Measurements from ENCODE around the gene TUBA4B.

Gene TUBA4B
- 0 to 0.07 reads per million in 2 donors for total RNA-seq

DNA sequence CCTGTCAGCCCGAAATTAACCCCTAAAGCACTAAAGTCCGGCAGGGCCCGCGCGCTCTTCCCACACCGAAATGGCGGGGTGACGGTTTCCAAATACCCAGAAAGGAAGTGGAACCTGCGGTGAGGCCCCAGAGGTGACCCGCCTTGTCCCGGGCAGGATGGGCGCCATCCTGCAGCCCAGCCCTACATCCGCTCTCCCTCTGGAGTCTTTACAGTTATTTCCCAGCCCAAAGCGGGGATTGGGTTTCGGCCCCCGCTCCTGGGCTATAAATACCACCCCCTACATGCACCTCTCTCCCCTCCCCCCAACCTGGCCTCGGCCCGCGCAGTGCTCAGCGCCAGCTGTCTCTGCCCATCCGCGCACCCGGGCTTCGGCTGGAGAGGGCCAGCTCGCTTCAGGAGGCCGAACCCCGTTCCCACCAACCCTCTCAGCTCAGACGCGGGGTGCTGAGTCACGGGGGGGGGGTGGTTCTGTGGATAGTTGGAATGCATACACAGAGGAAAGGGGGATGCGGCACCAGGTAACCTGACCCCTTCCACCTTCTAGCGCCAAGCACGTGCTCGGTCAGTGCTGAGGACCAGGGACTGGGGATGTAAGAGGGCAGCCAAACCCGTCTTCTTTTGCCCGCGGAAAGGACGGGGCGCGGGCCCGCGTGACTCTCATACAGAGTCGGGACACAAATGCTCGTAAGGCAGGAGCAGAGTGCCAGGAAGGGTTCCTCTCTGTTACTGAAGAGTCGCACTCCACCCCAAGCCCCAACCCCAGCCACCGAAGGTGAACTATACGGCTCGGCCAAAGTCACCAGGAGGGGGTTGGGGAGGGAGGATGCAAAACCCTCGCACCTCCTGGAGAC lies at the start of gene TUBA4B:
Gene TUBA4B, plus strand, starts transcription at position 344 of the 853 bp plus-strand sequence. Its CDS starts 165 bp downstream, at position 509.
- peak in 3 of 5 experiments; percentile 26 to 83 (median 49) for DNase-seq

DNA sequence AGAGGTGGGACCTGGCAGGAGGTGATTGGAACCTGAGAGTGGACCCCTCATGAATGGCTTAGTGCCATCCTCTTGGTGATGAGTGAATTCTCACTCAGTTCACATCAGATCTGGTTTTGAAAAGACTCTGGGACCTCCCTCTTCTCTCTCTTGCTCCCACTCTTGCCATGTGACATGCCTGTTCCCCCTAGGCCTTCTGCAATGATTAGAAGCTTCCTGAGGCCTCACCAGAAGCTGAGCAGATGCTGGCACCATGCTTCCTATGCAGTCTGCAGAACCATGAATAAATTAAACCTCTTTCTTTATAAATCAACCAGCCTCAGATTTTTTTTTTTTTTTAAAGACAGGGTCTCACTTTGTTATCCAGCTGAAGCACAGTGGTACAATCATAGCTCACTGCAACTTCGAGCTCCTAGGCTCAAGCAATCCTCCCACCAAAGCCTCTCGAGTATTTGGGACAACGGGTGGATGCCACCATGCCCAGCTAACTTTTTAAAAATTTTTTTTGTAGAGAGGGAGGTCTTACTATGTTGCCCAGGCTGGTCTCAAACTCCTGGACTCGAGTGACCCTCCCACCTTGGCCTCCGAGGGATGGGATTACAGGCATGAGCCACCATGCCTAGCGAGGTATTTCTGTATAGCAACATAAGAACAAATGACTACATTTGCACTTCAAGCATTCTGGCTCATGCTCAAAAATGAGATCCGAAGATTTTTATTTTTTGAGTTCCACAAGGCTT lies 48.4 kb upstream of the TUBA4B start:
- DNase-seq, result no peak

DNA sequence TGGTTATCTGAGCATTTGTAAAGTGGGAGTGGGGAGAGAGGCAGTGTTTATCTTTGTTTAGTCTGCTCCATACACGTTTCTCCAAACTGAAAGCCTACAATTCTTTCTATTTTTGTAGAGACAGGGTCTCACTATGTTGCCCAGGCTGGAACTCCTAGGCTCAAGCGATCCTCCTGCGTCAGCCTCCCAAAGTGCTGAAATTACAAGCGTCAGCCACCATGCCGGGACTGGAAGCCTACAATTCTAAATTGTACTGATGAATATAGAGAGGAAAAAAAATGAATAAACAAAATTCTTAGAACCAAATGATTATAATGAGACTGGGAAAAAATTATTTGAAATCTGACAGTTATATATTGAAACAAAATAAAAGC lies 47.9 kb upstream of the TUBA4B start:
- DNase-seq, result no peak

DNA sequence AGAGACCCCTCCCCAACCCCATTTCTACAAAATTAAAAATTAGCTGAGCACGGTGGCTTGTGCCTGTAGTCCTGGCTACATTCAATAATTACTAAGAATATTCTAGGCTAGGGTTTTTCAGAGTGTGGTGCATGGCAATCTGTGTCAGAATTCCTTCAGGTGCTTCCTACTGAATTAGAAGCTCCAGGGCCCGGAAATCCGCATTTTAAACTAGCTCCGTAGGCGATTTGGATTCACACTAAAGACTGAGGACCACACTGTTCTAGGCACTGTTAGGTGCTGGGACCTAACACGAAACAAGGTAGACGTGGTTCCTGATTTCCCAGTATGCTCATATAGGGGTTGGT lies 47.1 kb upstream of the TUBA4B start:
- DNase-seq, result no peak

DNA sequence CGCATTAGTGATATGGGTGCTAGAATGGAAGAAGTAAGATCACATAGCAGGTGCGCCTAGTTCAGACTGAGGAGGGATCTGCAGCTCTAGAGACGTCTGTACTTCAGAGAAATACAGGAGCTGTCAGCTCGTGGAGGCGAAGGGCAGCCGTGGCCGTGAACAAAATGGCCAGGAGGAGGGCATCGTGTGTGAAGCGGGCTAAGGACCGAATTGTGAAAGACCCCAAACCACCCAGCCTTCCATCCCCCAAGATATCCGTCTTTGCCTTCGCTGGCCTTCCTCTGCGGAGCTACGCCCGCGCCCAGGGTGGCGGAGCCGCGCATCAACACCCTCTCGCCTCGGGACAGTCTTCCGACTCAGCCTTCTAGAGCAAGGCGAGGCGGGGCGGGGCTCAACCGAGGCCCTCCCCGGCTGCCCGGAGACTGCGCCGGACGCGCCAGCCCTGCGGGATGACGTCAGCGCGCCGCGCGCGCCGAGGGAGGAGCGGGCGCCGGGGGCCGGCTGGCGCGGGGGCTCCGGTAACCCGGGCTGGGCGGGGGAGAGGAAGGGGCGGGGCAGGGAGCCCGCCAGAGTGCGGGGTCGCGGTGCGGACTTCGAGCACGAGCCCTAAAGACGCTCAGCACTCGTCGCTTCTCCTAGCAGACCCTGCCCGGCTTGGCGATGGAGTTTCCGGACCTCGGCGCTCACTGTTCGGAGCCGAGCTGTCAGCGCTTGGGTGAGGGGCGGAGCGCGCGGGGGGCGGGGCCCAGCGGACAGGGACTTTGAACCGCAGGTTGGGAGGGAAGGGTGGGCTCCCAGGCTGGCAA lies 46.5 kb upstream of the TUBA4B start, which contains the start of gene ZFAND2B:
Gene ZFAND2B, plus strand, starts transcription at position 455 of the 806 bp plus-strand sequence. Its CDS starts 206 bp downstream, at position 661.
- peak; percentile 90 to 96 (median 94) for DNase-seq

DNA sequence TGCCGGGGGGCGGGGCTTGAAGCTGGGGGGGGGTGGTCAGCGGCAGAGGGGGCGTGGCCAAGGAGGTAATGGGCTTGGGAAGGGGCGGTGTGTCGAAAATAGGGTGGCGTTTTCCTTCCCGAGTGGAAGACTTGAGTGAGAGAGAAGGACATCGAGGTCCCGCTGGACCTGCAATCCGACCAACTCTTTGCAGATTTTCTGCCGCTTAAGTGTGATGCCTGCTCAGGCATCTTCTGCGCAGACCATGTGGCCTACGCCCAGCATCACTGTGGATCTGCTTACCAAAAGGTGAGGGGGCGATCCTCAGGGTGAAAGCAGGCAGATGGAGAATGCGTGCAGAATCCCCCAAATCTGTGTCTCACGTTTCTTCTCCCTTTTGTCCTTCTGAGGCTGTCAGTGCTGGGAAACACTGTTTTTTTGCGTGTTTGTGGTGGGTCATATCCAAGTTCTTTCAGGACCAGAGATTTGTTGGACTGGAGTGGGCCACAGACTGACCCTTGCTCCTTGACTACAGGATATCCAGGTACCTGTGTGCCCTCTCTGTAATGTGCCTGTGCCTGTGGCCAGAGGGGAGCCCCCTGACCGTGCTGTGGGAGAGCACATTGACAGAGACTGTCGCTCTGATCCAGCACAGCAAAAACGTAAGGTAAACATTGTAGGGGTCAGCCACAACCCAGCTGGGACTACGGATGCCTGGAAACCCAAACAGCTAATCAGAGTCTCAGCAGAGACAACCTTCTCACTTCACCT lies 45.7 kb upstream of the TUBA4B start:
- DNase-seq, result no peak

DNA sequence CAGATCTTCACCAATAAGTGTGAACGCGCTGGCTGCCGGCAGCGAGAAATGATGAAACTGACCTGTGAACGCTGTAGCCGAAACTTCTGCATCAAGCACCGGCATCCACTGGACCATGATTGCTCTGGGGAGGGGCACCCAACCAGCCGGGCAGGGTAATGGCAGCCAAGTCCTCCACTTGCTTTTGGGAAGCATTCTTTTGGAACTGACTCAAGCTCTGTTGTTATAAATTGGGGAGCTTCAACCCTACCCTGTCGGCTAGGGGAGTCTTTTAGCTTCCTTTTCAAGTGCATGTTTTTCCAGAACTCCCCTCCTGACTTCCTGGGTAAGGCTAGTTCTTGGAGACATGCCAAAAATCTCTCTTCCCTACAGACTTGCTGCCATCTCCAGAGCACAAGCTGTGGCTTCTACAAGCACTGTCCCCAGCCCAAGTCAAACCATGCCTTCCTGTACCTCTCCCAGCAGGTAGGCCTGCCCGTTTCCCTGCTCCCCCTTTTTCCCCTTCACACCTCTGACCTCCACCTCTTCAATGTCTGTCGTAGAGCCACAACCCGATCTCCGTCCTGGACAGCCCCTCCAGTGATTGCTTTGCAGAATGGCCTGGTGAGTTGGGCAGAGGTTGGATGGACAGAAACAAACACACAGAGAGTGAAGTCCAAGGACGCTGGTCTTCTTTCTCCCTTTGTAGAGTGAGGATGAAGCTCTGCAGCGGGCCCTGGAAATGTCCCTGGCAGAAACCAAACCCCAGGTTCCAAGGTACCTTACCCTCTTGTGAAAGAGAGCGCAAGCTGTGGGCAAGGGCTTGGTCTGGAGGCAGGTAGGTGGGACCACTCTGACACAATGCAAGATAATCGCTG lies 44.9 kb upstream of the TUBA4B start:
- no peak for DNase-seq

DNA sequence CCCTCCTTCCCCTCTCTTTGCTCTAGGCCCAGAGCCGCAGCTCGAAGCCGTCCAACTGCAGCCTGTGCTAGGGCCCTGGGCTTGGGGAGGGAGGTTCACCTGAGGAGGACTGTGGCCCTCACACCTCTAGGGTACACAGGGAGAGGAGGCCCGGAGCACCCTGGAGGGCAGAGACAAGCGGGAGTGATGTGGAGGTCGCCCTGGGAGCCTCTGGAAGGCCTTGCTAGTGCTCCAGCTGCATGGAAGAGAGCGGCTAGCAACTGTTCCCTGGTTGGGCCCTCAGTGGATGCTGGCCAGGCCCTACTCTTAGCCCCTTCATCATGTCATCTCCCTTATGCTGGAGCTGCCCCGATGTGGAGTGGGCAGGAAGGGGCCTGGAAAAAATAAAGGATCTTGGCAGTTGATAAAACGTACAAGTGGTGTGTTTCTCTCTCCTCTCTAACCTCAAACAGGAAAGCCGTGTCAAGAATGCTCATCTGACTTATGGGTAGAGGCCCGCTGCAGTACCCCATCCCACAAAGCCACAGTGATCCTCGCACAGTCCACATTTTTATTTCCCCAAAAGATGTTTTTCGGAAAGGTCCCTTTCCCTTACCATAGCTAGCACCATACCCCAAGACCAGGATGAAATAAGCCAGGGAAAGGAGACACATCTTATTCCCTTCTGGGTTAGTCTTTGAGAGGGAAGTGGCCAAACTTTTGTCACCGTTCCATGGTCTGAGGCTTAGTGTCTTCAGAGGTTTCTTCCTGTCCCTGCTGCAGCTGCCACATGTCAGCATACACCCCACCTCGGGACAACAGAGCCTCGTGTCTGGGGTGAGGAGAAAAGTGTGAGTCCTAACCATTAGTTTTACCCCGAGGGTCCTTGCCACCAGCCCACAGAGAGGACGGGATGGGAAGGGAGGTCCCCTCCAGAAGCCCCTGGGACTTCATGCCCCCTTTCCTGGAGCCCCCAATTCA lies 43.5 kb upstream of the TUBA4B start:
- DNase-seq, result no peak

DNA sequence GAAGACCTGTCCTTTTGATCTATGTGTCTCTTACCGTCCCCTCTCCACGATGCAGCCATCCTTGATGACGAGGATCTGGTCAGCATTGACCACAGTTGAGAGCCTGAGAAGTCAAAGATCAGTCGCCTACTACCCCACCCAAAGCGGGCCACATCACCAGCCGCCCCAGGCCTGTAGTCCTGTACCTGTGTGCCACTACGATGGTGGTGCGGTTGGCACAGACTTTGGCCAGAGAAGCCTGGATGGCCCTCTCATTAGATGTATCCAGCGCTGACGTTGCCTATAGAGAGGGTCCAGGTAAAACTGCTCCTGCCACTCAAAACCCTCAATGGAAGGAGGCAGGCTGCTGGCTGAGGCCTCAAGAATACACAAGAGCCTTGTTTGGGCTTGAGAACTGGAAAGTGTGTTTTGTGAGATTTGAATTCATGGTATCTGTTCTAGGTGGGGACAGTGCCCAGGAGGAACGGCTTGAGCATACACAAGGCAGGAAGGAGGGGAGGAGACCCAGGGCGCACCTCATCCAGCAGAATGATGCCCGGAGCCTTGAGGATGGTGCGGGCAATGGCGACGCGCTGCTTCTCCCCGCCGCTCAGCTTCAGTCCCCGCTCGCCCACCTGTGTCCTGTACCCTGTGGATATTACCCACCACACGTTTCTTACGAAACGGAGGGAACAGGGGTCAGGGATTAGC lies 42.7 kb upstream of the TUBA4B start:
- no peak for DNase-seq

DNA sequence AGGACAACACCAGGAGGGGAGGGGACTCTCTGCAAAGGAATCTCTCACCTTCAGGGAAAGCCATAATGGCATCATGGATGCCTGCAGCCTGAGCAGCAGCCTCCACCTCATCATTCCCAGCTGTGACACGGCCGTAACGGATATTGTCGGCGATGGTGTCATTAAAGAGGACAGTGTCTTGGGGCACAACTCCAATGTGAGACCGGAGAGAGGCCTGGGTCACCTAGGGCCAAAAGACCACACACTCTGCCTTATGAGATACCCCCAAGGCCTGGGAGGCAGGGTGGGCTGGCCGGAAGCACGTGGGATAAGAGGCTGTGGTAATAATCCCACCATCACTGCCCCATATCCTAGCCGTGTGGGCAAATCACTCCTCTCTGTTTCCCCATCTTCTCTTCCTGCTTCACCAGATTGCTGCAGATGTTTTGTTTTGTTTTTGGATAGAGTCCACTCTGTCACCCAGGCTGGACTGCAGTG lies 42.1 kb upstream of the TUBA4B start:
- no peak for DNase-seq

DNA sequence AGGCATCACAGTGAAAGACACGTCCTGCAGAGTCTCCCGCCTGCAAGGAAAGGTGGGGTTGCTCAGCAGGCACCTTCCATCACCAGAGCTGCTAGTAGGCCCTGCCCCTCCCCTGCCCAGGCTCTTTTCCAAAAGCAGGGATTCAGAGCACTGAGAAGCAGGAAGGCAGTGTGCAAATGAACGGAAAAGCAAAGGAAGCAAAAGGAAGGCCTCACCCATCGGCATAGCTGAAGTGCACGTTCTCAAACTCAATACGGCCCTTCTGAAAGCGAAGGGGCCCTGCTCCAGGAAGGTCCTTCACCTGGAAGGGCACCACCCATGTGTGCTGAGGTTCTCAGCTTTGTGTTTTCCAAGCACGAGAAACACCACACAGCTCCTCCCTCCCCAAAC lies 40.0 kb upstream of the TUBA4B start:
- DNase-seq, result no peak

DNA sequence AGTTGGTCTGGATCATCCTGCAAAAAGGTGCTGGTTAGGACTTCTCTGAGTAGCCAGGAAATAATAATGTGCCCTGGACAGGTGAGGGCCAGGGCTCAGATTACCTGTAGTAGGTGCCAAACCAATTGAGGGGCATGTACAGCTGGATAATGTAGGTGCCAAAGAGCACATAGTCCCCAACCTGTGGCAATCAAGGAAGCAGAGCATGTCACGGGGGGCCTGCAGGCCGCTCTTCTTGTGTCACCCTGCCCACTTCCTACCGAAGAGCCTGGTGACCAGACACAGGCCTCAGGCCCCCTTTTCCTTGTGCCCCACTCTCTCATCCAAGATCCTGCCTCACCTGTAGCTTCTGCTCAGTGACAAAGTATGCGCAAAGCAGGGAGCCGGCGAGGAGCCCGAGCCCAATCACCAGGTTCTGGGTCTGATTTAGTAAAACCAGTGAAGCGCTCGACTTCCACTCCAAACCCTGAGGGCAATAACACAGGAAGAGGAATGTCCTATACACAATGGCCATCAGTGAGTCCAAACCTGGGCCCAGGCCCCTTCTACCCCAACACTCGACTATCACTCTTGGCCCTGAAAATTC lies 39.5 kb upstream of the TUBA4B start:
- DNase-seq, result no peak

DNA sequence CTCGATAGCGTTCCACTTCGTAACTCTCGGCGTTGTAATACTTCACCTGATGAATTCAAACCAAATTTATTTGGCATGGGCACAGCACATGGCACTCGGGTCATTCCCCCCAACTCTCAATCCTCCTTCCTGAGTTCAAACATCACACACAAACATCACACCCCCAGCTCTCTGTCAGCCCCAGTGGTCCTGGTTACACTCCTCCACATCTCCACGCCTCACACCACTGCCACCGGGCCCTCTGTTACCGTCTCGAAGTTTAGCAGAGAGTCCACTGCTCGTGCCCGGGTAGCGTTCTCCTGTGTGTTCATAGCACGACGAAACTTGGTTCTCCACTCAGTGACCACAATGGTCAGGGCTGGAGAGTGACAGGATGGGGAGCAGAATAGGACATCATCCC lies 38.9 kb upstream of the TUBA4B start:
- DNase-seq, result no peak

DNA sequence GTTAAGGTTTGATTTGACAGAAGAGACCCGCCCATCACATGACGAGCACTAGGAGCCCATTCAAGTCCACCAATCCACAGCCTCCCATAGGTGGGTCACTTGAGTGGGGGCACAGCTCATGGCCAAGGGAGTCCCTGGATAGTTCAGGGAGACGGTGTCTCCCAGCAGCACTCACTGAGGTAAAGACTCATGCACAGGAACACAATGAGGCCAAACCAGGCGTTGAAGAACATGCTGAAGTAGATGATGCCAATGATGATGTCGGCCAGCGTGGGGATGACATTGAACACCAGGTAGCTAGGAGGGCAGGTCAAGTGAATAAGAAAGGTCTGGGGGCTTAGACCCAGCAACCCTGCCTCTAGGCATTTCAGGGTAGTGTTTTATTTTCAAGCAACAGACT lies 38.3 kb upstream of the TUBA4B start:
- DNase-seq, result no peak

DNA sequence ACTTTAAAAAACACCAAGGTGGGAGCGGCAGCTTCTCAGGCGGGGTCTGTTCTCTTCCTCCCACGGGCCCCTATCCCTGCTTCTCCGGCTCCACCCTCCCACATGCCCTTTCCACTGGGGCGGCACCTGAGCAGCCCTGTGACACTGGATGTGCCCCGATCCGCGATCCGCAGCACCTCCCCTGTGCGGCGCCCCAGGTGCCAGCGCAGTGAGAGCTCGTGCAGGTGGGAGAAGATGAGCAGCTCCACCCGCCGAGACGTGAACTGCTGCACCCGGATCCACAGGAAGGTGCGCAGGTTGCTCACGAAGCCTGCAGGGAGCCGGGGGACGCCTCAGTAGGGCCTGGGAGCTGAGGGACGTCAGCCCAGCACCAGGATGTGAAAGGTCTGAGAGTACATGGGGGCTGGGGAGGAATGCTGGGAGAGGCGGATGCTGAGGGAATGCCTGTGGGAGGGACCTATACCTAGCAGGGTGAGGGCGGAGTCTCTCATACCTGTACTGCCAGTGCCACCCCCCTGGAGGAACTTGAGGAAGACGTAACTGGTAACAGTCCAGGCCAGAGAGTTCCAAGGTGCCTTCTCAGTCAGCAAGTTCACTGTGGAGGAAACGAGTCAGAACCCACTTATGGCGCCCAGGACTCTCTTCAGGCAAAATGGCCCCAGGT lies 37.0 kb upstream of the TUBA4B start:
- no peak for DNase-seq

DNA sequence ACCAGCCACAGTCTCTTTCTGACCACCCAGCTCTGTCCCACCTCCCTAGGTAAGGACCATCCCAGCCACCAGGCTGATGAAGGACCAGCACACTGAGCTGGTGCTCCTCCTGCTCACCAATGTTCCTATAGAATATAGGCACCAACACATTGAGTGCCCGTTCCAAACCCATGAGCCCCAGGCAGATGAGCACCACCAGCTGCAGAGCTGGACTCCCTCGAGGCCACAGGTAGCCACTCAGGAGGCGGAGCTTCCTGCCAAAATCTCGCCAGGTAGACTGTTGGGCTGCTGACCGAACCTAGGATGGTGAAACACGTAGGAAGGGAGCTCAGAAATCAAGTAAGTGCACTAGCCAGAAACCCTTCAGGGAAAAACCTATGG lies 36.5 kb upstream of the TUBA4B start:
- no peak for DNase-seq

DNA sequence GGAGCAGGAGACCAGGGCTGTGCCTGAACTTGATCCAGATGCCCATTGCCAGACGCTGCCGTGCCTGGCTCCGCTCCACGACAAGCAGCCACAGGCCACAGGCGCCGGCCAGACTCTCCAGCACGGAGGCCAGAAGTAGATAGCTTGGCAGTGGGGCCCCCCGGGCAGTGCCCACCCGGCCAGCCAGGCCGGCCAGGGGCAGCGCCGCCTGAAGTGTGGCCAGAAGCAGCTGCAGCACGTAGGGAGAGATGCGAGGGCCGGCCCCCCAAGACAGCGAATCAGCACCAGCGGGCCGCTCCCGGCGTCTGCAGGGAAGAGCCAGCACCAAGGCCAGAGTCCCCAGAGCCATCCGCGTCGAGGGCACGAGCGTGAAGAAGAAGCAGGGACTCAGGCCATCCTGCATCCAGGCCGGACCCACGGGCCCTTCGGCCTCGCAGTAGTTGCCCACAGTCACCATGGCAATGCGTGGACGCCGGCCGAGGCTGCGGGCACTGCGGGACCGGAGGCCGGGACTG lies 34.8 kb upstream of the TUBA4B start:
- DNase-seq, result peak in 2 of 5 experiments; percentile 17 to 24
